BJ (cell line): ENCODE data around the gene ZYG11B. TPM values are rescaled to one million over a fixed set of nuclear protein-coding genes. Genes with fewer than 3 reads are reported as not detected.
"Not testable (repeated sequence)": the region's sequence is repeated elsewhere in the genome, so short reads cannot be mapped to it uniquely, and the experiment has no call there.

ENCODE experiments used
- CTCF ChIA-PET: fragments of 350-600 bp; formaldehyde crosslinking; extraction: SDS; loops from one replicate; lab custom pipeline; 2021; ENCODE audit warnings: antibody characterized with exemption, inconsistent platforms; lab: Yijun Ruan, JAX
- POLR2A ChIA-PET: fragments of 300-600 bp; sonication (Branson Sonifier 250); formaldehyde crosslinking; extraction: SDS; loops from one replicate; lab custom pipeline; 2021; ENCODE audit warnings: antibody characterized with exemption; lab: Charles Lee
- DNase-seq: peaks from one replicate; pipeline ENCODE4 v3.0.0-alpha.2; 2011; ENCODE audit warnings: low read depth
- H3K27me3 ChIP-seq: 2 replicates; pipeline ENCODE4 v1.6.0; 2011; ENCODE audit warnings: low read length; ENCODE audit not compliant: control insufficient read depth, insufficient read depth
- H3K36me3 ChIP-seq: 2 replicates; pipeline ENCODE4 v1.5.1; 2011; ENCODE audit warnings: low read length; ENCODE audit not compliant: control insufficient read depth, insufficient read depth
- H3K4me3 ChIP-seq: 2 replicates; pipeline ENCODE4 v1.5.1; 2011; ENCODE audit warnings: low read depth, mild to moderate bottlenecking, control low read depth, low read length
- polyA plus RNA-seq: library from polyadenylated mRNA; depleted of rRNA; stranded (reverse); fragments of >200 nt; gene quantifications from 2 replicates; pipeline ENCODE4 v1.2.3, GENCODE V29; 2011
- TF ChIP-seq, protein P1 (sequence below): IDR thresholded peaks from 2 replicates; pipeline ENCODE4 v1.5.1; 2011; ENCODE audit warnings: low read depth, mild to moderate bottlenecking, control low read depth, inconsistent platforms, low read length, moderate library complexity; ENCODE audit not compliant: insufficient read depth

The ZYG11B gene
- polyA plus RNA-seq, 1 experiment: 19.0 TPM

DNA sequence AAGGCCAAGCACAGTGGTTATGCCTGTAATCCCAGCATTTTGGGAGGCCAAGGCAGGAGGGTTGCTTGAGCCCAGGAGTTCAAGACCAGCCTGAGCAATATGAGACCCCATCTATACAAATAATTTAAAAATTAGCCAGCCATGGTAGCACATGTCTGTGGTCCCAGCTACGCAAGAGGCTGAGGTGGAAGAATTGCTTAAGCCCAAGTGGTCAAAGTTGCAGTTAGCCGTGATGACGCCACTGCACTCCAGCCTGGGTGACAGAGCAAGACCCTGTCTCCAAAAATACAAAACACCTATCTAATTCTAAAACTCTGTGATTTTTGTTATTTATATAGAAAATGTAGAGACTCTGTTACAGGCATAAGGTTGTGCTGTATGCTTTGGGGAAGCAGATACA lies 72.1 kb downstream of the ZYG11B start:
- H3K27me3 ChIP-seq: no peaks in the 10 kb centered on the region
- no peak for DNase-seq
- ChIA-PET POLR2A (no interaction called here), CTCF (no interaction called here)
- H3K4me3 ChIP-seq: no peak overlapping the region
- TF ChIP-seq, protein P1, sequence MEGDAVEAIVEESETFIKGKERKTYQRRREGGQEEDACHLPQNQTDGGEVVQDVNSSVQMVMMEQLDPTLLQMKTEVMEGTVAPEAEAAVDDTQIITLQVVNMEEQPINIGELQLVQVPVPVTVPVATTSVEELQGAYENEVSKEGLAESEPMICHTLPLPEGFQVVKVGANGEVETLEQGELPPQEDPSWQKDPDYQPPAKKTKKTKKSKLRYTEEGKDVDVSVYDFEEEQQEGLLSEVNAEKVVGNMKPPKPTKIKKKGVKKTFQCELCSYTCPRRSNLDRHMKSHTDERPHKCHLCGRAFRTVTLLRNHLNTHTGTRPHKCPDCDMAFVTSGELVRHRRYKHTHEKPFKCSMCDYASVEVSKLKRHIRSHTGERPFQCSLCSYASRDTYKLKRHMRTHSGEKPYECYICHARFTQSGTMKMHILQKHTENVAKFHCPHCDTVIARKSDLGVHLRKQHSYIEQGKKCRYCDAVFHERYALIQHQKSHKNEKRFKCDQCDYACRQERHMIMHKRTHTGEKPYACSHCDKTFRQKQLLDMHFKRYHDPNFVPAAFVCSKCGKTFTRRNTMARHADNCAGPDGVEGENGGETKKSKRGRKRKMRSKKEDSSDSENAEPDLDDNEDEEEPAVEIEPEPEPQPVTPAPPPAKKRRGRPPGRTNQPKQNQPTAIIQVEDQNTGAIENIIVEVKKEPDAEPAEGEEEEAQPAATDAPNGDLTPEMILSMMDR: no peak
- no peaks in the 10 kb centered on the region for H3K36me3 ChIP-seq

DNA sequence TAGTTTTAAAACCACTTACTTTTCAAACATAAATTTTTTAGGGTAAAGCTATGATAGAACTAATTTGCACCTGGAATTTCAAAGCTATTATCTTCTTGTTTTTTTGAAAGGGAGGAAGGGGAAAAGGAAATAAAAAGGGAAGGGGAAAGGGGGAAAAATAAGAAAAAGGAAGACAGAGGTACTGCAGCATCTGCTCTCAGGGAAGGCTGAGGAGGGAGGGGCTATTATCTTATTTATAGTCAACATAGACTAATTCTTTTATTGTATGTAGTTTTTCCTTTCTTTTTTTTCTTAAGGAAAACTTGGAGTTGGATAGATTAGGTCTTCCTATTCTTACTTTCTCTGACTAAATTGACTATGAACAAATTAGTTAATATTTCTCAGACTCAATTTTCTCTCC lies 74.8 kb downstream of the ZYG11B start:
- TF ChIP-seq, protein P1: no peak
- Histone ChIP-seq H3K4me3 (no peak overlapping the region), H3K36me3 (peaks cover 6% of the 10 kb centered on the region), H3K27me3 (no peaks in the 10 kb centered on the region)
- CTCF ChIA-PET: interaction anchor here (0.6 to 1.3 kb wide), 3 partner anchors 9 to 673 kb away, joined by 3 to 7 read pairs (median 3); no protein-coding TSS in a partner anchor
- POLR2A ChIA-PET: no interaction called here
- no peak for DNase-seq

GRCh38 chr1:52804083-52804482 lies 77.8 kb downstream of the ZYG11B start:
- DNase-seq, POLR2A ChIA-PET, H3K27me3 ChIP-seq, H3K4me3 ChIP-seq, H3K36me3 ChIP-seq: not testable (repeated sequence)
- CTCF ChIA-PET: interaction anchor here (0.6 to 1.1 kb wide), 3 partner anchors 10 to 47 kb away, joined by 3 to 4 read pairs (median 4); no protein-coding TSS in a partner anchor

- CTCF ChIA-PET: no interaction called here
- Histone ChIP-seq H3K36me3 (peaks cover 7% of the 10 kb centered on the region), H3K27me3 (no peaks in the 10 kb centered on the region), H3K4me3 (no peak overlapping the region)
- DNase-seq: no peak
- POLR2A ChIA-PET: no interaction called here
- TF ChIP-seq, protein P1: no peak
Observed at GRCh38 chr1:52814465-52814864, 88.2 kb downstream of the ZYG11B start.

- H3K27me3 ChIP-seq, POLR2A ChIA-PET, H3K4me3 ChIP-seq, H3K36me3 ChIP-seq, DNase-seq: not testable (repeated sequence)
- CTCF ChIA-PET: interaction anchor here (0.6 to 1.4 kb wide), 2 partner anchors 15 to 67 kb away, joined by 3 read pairs; no protein-coding TSS in a partner anchor
Observed at GRCh38 chr1:52820830-52821229, 94.6 kb downstream of the ZYG11B start.

GRCh38 chr1:52825868-52826267 lies 99.6 kb downstream of the ZYG11B start:
- H3K27me3 ChIP-seq: no peaks in the 10 kb centered on the region
- no peak for DNase-seq
- H3K4me3 ChIP-seq: no peak overlapping the region
- ChIA-PET CTCF (interaction anchor here (0.8 to 1.4 kb wide), 3 partner anchors 11 to 125 kb away, joined by 3 to 5 read pairs (median 3); partner anchors contain the start of gene ZYG11A), POLR2A (no interaction called here)
- TF ChIP-seq, protein P1: no peak
- H3K36me3 ChIP-seq: peaks cover 2% of the 10 kb centered on the region; the same call in 1 of the 2 replicates
